SK-N-SH (cell line): ENCODE measurements around the gene TSNAXIP1. TPM values are rescaled to one million over a fixed set of nuclear protein-coding genes. Genes with fewer than 3 reads are reported as not detected.

Experiments used
- CTCF ChIA-PET: fragments of 300-600, 350-600 bp; formaldehyde crosslinking; extraction: SDS; loops from one replicate; lab custom pipeline; 2021; lab: Yijun Ruan, JAX
- POLR2A ChIA-PET: fragments of 350-600 bp; sonication (Branson Sonifier 250); formaldehyde crosslinking; extraction: SDS; loops from one replicate; lab custom pipeline; 2020; ENCODE audit warnings: antibody characterized with exemption, inconsistent platforms; lab: Yijun Ruan, JAX
- DNase-seq: peaks from one replicate; pipeline ENCODE4 v3.0.0; 2012
- H2AFZ ChIP-seq: fragments of 200-600 bp; sonication (generic); 2 replicates; pipeline ENCODE4 v1.8.1; 2016; ENCODE audit warnings: antibody characterized with exemption, mild to moderate bottlenecking, low read depth
- H3F3A ChIP-seq: fragments of 200-600 bp; sonication (generic); replicated peaks from 2 replicates; pipeline ENCODE3; 2016; ENCODE audit warnings: antibody characterized with exemption, mild to moderate bottlenecking; ENCODE audit not compliant: insufficient read depth
- H3K27ac ChIP-seq, 2 experiments: fragments of 200-500 bp in 1 of 2; fragments of 200-600 bp in 1 of 2; sonication (Bioruptor generic) in 1 of 2; sonication (generic), shearing (Covaris generic) in 1 of 2; 2 replicates each; pipeline versions ENCODE4 v1.5.1 to v1.6.1; 2014 to 2016; ENCODE audit warnings: low read depth in 2 of 2, inconsistent platforms in 1 of 2, low read length in 1 of 2, mild to moderate bottlenecking in 1 of 2, mixed read lengths in 1 of 2
- H3K27me3 ChIP-seq: fragments of 200-600 bp; sonication (generic), shearing (Covaris generic); 2 replicates; pipeline ENCODE4 v1.6.1; 2016; ENCODE audit warnings: mixed run types; ENCODE audit not compliant: insufficient read depth
- H3K36me3 ChIP-seq, 2 experiments: fragments of 200-500 bp in 1 of 2; fragments of 200-600 bp in 1 of 2; sonication (Bioruptor generic) in 1 of 2; sonication (generic) in 1 of 2; replicated peaks in 1 of 2; 2 replicates each; pipeline versions ENCODE3 to v1.5.1; 2014 to 2016; ENCODE audit warnings: low read length in 1 of 2, mild to moderate bottlenecking in 1 of 2; ENCODE audit not compliant: insufficient read depth in 2 of 2, control insufficient read depth in 1 of 2
- H3K4me1 ChIP-seq, 2 experiments: fragments of 200-500 bp in 1 of 2; fragments of 200-600 bp in 1 of 2; sonication (Bioruptor generic) in 1 of 2; sonication (generic), shearing (Covaris generic) in 1 of 2; 2 replicates each; pipeline versions ENCODE4 v1.5.1 to v1.6.1; 2014 to 2016; ENCODE audit warnings: low read depth in 1 of 2, low read length in 1 of 2, mixed run types in 1 of 2; ENCODE audit not compliant: insufficient read depth in 2 of 2, control insufficient read depth in 1 of 2
- H3K4me2 ChIP-seq: fragments of 200-600 bp; sonication (generic), shearing (Covaris generic); 2 replicates; pipeline ENCODE4 v1.6.1; 2017; ENCODE audit warnings: mixed run types
- H3K4me3 ChIP-seq, 2 experiments: fragments of 200-500 bp in 1 of 2; fragments of 200-600 bp in 1 of 2; sonication (Bioruptor generic) in 1 of 2; sonication (generic), shearing (Covaris generic) in 1 of 2; 2 replicates each; pipeline versions ENCODE4 v1.5.1 to v1.8.1; 2014 to 2016; ENCODE audit warnings: low read depth in 2 of 2, inconsistent platforms in 1 of 2, low read length in 1 of 2, mild to moderate bottlenecking in 1 of 2, mixed read lengths in 1 of 2, moderate library complexity in 1 of 2
- H3K79me2 ChIP-seq: fragments of 200-600 bp; sonication (generic); 2 replicates; pipeline ENCODE4 v1.8.1; 2017; ENCODE audit warnings: mild to moderate bottlenecking; ENCODE audit not compliant: insufficient read depth
- H3K9ac ChIP-seq: fragments of 200-600 bp; sonication (generic); 2 replicates; pipeline ENCODE4 v1.6.1; 2017; ENCODE audit warnings: mixed run types
- H3K9me2 ChIP-seq: fragments of 200-600 bp; sonication (generic); 2 replicates; pipeline ENCODE4 v1.6.1; 2017; ENCODE audit warnings: mixed run types
- H3K9me3 ChIP-seq: fragments of 200-600 bp; sonication (generic); 2 replicates; pipeline ENCODE4 v1.6.1; 2017; ENCODE audit warnings: mixed run types, mild to moderate bottlenecking, moderate library complexity
- H4K20me1 ChIP-seq: fragments of 200-600 bp; sonication (generic); 2 replicates; pipeline ENCODE4 v1.6.1; 2017; ENCODE audit warnings: mild to moderate bottlenecking, mixed run types; ENCODE audit not compliant: insufficient read depth
- EZH2phosphoT487 ChIP-seq: fragments of 200-600 bp; sonication (generic); IDR thresholded peaks from 2 replicates; pipeline ENCODE4 v1.6.1; 2017; ENCODE audit warnings: low read depth, mixed run types, mild to moderate bottlenecking, antibody characterized with exemption, moderate library complexity, borderline replicate concordance
- FOXJ3 ChIP-seq: sonication (generic); formaldehyde crosslinking; IDR thresholded peaks from 2 replicates; pipeline ENCODE4 v1.5.1; 2020; ENCODE audit warnings: mild to moderate bottlenecking, missing genetic modification reagents
- IRF3 ChIP-seq: fragments of 150-350 bp; IDR thresholded peaks from 2 replicates; pipeline ENCODE4 v1.6.1; 2016; ENCODE audit warnings: mild to moderate bottlenecking, low read depth, low read length
- JUND ChIP-seq: IDR thresholded peaks from 2 replicates; pipeline ENCODE4 v1.4.0; 2012
- MEF2A ChIP-seq: IDR thresholded peaks from 2 replicates; pipeline ENCODE4 v1.4.0; 2012; ENCODE audit warnings: low read depth, borderline replicate concordance
- PBX3 ChIP-seq: IDR thresholded peaks from 2 replicates; pipeline ENCODE4; 2012
- POLR2AphosphoS5 ChIP-seq: IDR thresholded peaks from 2 replicates; pipeline ENCODE4 v1.6.1; 2012; ENCODE audit warnings: low read depth, low read length
- RXRA ChIP-seq: IDR thresholded peaks from 2 replicates; pipeline ENCODE4 v1.4.0; 2012; ENCODE audit warnings: low read depth, mild to moderate bottlenecking, borderline replicate concordance
- TEAD4 ChIP-seq: IDR thresholded peaks from 2 replicates; pipeline ENCODE4 v1.4.0; 2012; ENCODE audit warnings: mild to moderate bottlenecking, borderline replicate concordance; ENCODE audit not compliant: insufficient read depth
- ZBTB33 ChIP-seq: IDR thresholded peaks from 2 replicates; pipeline ENCODE4 v1.4.0; 2012; ENCODE audit warnings: low read depth, borderline replicate concordance
- WGBS: methylation state at CpG from one replicate; pipeline ENCODE4 v1.1.6; 2017; ENCODE audit warnings: low lambda C conversion rate; 5-methylcytosine and 5-hydroxymethylcytosine counted together
- polyA plus RNA-seq, 3 experiments: library from polyadenylated mRNA; depleted of rRNA; stranded (reverse); fragments of >200 nt; gene quantifications; 2 replicates each; pipeline ENCODE4 v1.2.3, GENCODE V29; 2012

TSNAXIP1 gene
- polyA plus RNA-seq, 1 of the 3 experiments (the other 2 are of a cell fraction), result 4.4 TPM

- no peak for TF ChIP-seq ZBTB33
- no peak for TF ChIP-seq POLR2AphosphoS5
- no peak for TF ChIP-seq PBX3
- TF ChIP-seq JUND, result no peak
- no peak for TF ChIP-seq MEF2A
Observed at GRCh38 chr16:67822511-67822910, 15.8 kb downstream of the TSNAXIP1 start (continued).

DNA sequence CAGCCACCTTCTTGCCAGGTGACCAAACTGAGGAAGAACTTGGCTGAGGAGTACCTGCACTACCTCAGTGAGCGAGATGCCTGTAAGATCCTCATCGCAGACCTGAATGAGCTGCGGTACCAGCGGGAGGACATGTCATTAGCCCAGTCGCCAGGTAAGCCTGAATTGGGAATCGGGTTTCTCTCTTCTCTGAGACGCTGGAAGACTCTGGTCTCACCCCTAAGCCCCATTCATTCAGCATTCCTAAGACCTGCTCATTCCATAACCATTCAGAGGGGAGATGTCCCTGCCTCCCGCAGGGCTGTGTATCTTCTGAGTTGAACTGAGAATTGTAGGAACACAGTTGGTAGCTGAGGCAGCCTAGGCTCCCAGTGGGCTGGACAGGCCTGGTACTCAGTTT is 18.4 kb downstream of the TSNAXIP1 start:
- 92% methylated on average over 7 of the region's 8 CpGs for WGBS
- H3K79me2 ChIP-seq, result no peaks in the 10 kb centered on the region
- H3K9me2 ChIP-seq, result no peaks in the 10 kb centered on the region
- peaks cover 0 to 36% of the 10 kb centered on the region in 2 experiments for H3K36me3 ChIP-seq
- H3K27me3 ChIP-seq, result no peaks in the 10 kb centered on the region
- POLR2A ChIA-PET, result no interaction called here
- H3F3A ChIP-seq, result no peaks in the 10 kb centered on the region
- H3K9ac ChIP-seq, result no peak overlapping the region
- CTCF ChIA-PET, result interaction anchor here (5.7 kb wide), 1 partner anchor 9 kb away, joined by 77 read pairs; no protein-coding TSS in a partner anchor
- no peak overlapping the region for H2AFZ ChIP-seq
- no peaks in the 10 kb centered on the region for H3K9me3 ChIP-seq
- no peaks in the 10 kb centered on the region for H4K20me1 ChIP-seq
- TF ChIP-seq IRF3 (no peak), PBX3 (no peak)
- no peak overlapping the region for H3K4me2 ChIP-seq
- no peak overlapping the region for H3K4me3 ChIP-seq
- no peaks in the 10 kb centered on the region for H3K4me1 ChIP-seq
- no peak overlapping the region for H3K27ac ChIP-seq
- no peak for DNase-seq

- ChIA-PET POLR2A (interaction anchor here (0.6 kb wide), 1 partner anchor 9 kb away, joined by 3 read pairs; no protein-coding TSS in a partner anchor), CTCF (interaction anchor here (1.1 to 5.7 kb wide), 2 partner anchors 10 to 153 kb away, joined by 4 to 77 read pairs; no protein-coding TSS in a partner anchor)
- Histone ChIP-seq H3K4me3 (no peak overlapping the region), H3K9ac (no peak overlapping the region), H3K36me3 (peaks cover 0 to 44% of the 10 kb centered on the region in 2 experiments), H3K79me2 (no peaks in the 10 kb centered on the region), H2AFZ (no peak overlapping the region), H3K4me2 (no peak overlapping the region), H3K4me1 (no peaks in the 10 kb centered on the region), H4K20me1 (no peaks in the 10 kb centered on the region), H3K9me2 (no peaks in the 10 kb centered on the region), H3K9me3 (no peaks in the 10 kb centered on the region), H3K27me3 (no peaks in the 10 kb centered on the region), H3F3A (no peaks in the 10 kb centered on the region), H3K27ac (no peak overlapping the region)
- 97% methylated on average over 10 of the region's 14 CpGs for WGBS
- TF ChIP-seq EZH2phosphoT487, result no peak
- no peak for TF ChIP-seq JUND
- no peak for TF ChIP-seq FOXJ3 (CRISPR knock-in tag)
- TF ChIP-seq TEAD4, result no peak
- TF ChIP-seq RXRA, result no peak
- no peak for TF ChIP-seq MEF2A
- DNase-seq, result no peak
Observed at GRCh38 chr16:67825906-67826305, 19.2 kb downstream of the TSNAXIP1 start.
